Measurements from ENCODE around the gene MS4A4A.

DNA sequence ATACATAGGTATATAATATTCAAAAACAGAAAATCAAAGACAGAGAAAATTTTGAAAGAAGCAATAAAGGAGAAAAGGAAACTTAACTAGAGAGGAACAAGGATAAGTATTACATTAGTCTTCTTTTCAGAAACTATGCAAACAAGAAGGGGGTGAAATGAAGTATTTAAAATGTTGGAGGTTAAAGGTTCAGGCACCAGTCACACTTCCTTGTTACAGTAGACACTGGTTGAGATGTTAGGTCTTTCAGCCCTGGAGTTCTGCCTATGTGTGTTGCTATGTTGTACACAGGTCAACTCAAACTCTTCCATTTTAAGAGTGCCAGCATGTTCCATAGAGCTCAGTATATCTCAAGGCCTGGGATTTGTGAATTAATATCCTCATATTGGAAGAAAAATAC lies 6.0 kb upstream of the MS4A4A start:
- TF ChIP-seq EZH2 (IDR thresholded peaks at IDR 0.05; ENCODE audit: borderline replicate concordance, low read depth, low read length, severe bottlenecking) = no peak
- TF ChIP-seq, protein P1, sequence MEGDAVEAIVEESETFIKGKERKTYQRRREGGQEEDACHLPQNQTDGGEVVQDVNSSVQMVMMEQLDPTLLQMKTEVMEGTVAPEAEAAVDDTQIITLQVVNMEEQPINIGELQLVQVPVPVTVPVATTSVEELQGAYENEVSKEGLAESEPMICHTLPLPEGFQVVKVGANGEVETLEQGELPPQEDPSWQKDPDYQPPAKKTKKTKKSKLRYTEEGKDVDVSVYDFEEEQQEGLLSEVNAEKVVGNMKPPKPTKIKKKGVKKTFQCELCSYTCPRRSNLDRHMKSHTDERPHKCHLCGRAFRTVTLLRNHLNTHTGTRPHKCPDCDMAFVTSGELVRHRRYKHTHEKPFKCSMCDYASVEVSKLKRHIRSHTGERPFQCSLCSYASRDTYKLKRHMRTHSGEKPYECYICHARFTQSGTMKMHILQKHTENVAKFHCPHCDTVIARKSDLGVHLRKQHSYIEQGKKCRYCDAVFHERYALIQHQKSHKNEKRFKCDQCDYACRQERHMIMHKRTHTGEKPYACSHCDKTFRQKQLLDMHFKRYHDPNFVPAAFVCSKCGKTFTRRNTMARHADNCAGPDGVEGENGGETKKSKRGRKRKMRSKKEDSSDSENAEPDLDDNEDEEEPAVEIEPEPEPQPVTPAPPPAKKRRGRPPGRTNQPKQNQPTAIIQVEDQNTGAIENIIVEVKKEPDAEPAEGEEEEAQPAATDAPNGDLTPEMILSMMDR (IDR thresholded peaks at IDR 0.05; ENCODE audit: borderline replicate concordance, extremely low read depth, low read length, poor library complexity, severe bottlenecking) = no peak
